HK-2 (cell line): ENCODE data around the gene IP6K1.
A peak's percentile ranks its signal among the peaks of the same experiment; 100 is the strongest.
"Not testable (repeated sequence)": the region's sequence is repeated elsewhere in the genome, so short reads cannot be mapped to it uniquely, and the experiment has no call there.

Source experiments
- DNase-seq: peaks from one replicate; pipeline ENCODE4 v3.0.0-alpha.2; 2018; ENCODE audit not compliant: unreplicated experiment

Gene IP6K1

DNA sequence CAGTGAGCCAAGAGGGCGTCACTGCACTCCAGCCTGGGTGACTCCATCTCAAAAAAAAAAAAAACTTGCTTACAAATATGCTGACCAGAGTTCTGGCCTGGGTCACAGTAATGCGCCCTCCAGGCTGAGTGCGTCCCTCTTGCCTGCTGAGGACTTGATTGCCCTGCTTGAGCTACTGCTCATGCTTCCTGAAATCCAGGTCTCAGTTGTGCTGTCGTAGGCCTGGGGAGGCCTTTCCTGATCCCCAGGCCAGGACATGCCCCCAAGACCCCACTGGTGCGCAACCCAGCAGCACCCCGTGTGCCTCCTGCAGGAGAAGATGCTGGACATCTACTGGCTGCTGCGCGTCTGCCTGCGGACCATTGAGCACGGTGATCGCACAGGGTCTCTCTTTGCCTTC is 74.2 kb downstream of the IP6K1 start:
- DNase-seq = no peak

DNA sequence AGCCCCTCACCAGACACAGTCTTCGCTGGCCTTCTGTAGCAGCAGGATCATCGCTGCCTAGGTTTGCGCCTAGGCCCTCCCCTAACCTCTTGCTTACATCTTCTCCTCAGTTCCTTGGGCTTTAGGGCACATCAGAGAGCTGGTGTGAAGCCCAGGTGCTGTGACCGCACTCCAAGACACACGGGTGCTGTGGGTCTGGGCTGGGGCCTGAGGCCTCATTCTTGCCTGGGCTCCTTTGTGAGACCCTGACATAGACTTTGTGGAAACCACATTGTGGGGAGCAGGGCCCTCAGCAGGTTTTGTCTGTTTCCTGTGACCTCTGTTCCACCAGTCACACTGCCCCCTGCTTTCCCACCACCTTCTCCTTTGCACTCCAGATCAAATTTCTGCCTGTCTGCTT is 74.9 kb downstream of the IP6K1 start:
- DNase-seq = no peak

- no peak for DNase-seq
Observed at GRCh38 chr3:49709852-49710251, 76.5 kb downstream of the IP6K1 start.

DNA sequence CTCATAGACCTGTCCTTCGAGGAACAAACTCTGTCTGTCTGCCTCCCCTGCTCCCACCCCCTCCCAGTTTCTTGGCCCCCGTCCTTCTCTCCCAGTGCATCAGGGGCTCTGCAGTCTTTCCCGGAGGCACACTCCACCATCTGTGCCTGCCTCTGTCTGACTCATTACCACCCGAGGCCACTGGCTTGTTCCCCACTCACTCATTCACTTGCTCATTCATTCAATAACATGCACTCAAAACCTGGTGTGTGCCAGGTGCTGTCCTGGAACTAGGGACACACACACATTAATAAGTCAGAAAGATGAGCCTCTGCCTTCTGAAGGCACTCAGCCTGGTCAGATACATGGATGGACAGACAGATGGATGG is 79.2 kb downstream of the IP6K1 start:
- DNase-seq = no peak

DNA sequence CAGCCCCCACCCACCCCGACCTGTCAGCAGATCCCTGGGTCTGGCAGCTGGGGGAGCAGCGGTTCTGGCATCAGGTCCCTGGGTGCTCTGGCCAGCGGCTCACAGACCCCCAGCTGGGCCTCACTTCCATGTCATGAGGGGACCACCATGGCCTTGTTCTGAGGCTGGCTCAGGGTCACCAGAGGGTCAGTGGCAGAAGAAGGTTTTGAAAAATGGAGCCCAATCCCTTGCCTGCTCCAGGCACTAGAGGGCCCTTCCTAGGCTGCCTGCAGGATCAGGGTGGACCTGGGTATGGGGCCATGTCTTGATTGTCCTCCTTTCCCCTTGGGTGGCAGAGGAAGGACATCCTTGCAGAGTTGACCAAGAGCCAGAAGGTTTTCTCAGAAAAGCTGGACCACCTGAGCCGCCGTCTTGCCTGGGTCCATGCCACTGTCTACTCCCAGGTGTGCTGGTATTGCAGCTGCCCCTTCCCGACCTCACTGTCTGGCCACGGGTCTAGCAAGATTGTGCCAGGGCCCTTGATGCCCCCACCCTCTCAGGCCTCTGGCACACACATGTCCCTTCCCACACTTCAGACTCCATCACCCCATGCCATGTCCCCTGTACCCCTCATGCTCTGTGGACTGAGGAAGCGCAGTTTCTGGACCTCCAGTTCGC is 79.8 kb downstream of the IP6K1 start:
- DNase-seq = no peak

GRCh38 chr3:49705390-49705960 is 80.9 kb downstream of the IP6K1 start:
- no peak for DNase-seq

DNA sequence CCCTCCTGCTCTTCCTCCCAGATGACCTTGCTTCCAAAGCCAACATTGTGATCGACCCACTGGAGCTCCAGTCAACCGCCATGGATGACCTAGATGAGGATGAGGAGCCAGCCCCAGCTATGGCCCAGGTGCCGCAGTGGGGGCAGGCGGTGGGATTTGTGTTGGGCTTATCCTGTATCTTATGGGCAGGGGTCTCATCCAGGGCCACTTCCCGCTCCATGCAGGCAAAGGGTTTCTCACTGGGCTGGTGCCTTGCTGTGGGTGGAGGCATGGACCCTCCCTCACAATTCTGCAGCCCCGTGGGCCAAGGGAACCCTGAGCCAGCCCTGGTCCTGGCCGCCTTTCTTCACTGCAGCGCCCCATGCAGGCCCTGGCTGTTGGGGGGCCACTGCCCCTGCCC is 81.7 kb downstream of the IP6K1 start:
- no peak for DNase-seq

DNA sequence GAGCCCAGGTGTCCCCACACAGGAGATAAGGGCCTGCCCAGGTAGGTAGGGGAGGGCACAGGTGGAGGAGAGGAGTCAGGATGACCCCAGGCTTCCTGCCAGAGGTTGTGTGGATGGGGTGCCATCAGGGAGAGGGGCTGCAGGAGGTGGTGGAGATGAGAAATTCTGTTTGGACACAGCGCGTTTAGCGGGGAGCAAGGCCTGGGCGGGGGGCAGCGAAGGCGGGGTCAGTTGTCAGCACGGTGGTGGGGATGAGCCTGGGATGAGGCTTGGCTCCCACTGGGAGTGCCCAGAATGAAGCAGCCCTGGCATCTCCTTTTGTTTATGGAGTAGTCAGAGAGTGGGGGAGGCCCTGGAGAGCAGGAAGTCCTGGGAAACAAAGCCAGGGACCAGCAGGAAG is 82.4 kb downstream of the IP6K1 start:
- DNase-seq = no peak

- peak; percentile 57 for DNase-seq
Observed at GRCh38 chr3:49703443-49703927, 82.9 kb downstream of the IP6K1 start.

DNA sequence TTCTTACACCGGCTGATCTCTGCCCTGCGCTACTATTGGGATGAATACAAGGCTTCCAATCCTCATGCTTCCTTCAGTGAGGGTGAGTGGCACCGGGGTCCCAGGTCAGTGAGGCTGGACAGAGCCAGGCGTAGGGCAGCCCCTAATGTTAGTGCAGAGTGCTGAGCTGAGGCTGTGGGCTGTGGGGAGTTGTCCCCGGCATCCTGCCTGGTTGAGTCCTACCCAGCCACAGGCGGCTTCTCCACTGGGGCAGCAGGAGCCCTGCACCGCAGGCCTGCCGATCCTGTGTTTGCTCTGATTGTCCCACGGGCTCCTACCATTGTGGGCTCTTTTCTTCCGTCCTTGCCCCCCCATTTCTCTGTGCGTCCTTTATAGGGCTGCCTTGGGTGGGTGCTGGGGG is 83.7 kb downstream of the IP6K1 start:
- no peak for DNase-seq

DNA sequence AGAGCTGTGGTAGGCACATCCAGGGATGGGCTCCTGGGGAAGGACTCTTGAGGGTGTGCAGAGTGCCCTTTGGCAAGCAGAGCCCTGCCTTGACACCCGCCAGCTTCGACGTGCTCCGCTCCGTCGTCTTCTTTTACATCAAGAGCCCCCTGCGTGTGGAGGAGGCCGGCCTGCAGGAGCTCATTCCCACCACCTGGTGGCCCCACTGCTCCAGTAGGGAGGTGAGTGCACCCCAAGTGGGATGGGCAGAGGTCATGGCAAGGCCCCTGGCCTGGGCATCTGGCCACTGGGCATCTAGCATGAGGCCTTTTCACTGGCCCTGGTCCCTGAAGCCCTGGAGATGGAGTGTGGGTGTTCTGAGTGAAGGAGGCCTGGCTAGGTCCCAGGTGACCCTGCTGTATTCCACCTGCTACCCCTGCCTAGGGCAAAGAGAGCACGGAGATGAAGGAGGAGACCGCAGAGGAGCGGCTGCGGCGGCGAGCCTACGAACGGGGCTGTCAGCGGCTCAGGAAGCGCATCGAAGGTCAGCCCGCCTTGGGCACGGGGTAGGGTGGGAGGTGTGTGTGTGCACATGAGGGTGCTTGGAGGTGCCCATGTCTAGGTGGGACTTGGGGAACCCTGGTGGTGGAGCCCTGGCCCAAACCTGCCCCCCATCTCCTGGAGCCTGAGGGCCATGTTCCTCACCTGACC is 84.8 kb downstream of the IP6K1 start:
- no peak for DNase-seq

DNA sequence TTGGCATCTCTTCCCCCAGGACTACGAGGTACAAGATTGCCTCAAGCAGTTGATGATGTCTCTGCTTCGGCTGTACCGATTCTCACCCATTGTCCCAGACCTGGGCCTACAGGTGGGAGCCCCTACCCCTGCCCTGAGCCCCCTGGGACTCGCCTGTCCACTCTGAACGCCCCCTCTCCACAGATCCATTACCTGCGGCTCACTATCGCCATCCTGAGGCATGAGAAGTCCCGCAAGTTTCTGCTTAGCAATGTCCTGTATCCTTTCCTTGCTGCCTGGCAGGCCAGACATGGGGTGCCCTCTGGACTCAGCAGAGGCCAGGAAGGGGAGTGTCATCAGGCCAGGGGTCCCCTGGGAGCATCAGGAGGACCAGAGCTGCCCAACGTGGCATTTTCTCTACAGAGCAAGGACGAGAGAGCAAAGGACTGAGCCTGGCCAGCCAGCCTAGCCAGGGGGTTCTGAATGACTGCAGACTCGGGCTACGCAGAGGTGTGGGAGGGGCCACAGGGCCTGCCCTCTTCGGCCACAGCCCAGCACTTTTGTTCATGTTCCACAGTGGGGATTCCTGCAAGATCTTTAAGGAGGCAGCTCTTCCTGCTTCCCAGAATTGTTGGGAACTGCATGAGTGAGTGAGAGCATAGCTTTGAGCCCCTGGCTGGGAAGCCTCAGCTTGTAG is 85.8 kb downstream of the IP6K1 start:
- no peak for DNase-seq

GRCh38 chr3:49700014-49700413 is 86.3 kb downstream of the IP6K1 start:
- DNase-seq = no peak

DNA sequence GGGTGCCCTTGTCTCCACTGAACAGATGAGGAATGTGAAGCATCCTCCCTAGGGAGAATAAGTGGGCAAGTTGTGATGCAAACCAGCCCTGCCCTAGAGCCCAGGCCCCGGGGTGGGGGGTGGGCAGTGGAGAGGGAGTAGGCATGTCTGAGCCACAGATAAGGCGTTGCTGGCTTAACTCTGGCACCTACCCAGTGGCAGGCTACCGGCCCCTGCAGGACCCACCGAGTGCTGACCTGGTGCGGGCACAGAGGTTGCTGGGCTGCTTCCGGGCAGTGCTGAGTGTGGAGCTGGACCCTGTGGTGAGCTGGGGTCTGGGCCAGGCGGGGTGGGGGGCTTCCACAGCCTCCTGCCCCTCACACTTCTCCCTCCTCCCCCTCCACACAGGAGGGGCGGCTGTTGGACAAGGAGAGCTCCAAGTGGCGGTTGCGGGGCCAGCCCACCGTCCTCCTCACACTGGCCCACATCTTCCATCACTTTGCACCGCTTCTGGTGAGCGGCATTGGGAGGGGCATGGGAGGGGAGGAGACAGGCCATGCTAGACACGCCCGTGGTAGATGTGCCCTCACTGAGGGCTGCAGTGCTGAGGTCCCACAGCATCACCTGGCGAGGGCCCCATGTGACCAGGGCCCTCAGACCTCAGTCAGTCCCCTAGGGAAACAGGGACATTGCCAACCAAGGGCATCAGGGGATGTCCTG is 86.9 kb downstream of the IP6K1 start:
- DNase-seq = no peak

DNA sequence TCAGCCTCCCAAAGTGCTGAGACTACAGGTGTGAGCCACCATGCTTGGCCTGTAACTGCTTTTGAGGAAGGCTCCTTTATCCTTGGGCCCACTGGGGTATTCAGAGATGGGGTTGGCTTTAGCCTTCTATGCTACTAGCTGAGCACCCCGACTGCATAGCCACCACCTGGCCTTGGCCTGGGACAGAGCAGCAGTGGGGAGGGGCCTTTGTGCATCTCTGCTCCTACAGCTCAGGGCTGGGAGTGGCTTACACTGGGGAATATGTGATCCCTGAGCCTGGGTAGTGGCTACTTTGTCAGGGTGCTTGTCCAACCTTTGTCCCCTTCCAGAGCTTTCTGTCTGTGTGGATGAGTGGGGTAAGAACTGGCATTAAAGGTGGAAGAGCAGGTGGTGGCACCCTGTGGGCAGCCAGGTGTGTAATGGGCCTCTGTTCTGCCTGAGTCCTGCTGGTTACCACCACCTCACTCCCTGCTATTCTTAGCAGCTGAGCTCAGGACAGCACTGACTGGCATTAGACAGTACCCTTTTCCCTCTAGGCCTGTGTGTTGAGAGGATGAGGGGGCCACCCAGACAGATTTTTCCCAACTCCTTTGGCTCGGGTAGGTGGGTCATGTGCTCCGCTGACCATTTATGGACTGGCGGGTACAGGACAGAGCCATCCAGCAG is 90.9 kb downstream of the IP6K1 start:
- not testable (repeated sequence) for DNase-seq

DNA sequence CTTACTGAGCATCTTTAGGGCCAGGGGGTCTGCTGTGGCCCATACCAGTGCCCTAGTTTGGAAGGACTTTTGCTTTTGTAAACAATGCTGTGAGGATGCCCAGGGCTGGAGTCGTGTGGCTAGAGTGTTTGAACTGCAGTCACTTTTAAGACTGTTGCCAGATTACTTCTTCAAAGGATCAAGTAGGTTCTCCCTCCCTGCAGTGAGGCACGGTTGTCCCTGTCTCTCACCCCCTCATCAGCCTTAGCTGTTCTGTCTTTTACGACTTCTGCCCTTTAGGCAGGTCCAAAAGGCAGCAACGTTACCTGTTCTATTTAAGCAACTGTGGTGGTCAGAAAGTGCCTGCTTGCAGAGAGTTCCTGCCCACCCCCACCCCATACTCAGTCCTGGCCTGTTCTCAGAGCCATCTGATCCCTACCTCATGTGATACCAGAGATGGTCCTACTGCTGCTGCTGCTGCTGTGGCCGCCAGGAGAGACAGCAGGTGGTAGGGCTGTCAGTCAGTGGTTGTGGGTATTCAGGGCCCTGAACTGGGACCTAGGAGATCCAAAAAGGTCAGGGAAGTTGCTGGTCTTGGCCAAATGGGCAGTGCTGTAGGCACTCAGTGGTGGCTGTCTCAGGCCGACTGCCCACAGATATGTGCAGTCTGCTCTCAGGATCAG is 91.8 kb downstream of the IP6K1 start:
- DNase-seq = not testable (repeated sequence)

- not testable (repeated sequence) for DNase-seq
Observed at GRCh38 chr3:49691481-49691880, 94.9 kb downstream of the IP6K1 start.

GRCh38 chr3:49690856-49691255 is 95.5 kb downstream of the IP6K1 start:
- not testable (repeated sequence) for DNase-seq

GRCh38 chr3:49689908-49690624 is 96.3 kb downstream of the IP6K1 start:
- DNase-seq = not testable (repeated sequence)
